Measurements from ENCODE around the gene SUSD5. TPM values are rescaled to one million over a fixed set of nuclear protein-coding genes. Genes with fewer than 3 reads are reported as not detected.

Gene SUSD5
- total and polyA plus RNA-seq, 2 of the 13 experiments (the other 11 are each of a cell fraction or from before 2014, with no cell fraction given), result not detected

GRCh38 chr3:33181229-33181628 lies 37.4 kb downstream of the SUSD5 start:
- peak; percentile 86 for DNase-seq (ENCODE audit: low spot score)
- intact Hi-C loops (cut with micrococcal nuclease; ENCODE audit: unreplicated experiment), result loop anchor here (10.0 kb wide), 1 partner anchor 94 kb away; the partner anchor contains the start of gene FBXL2
- no TSS peak for BruUV-seq (replicated peaks)
- no peak for FAIRE-seq
- Histone ChIP-seq H3K4me2 (ENCODE audit: low read depth, low read length) (peak overlapping the region; percentile 39), H3K4me3 (replicated peaks in 1 of 3; ENCODE audit: insufficient read depth in 1 of 3, low read depth in 2 of 3, low read length in 3 of 3) (no peak overlapping the region), H3K9me3 (ENCODE audit: low read length) (peaks cover 6% of the 10 kb centered on the region; the same call in 1 of the 2 replicates), H3K79me2 (ENCODE audit: insufficient read depth, low read length) (no peaks in the 10 kb centered on the region), H2AFZ (ENCODE audit: low read length) (peak overlapping the region; percentile 76), H3K27ac (ENCODE audit: extremely low read length, insufficient read depth, low read length) (peak overlapping the region; percentile 16), H3K36me3 (replicated peaks in 1 of 2; ENCODE audit: control insufficient read depth in 1 of 2, insufficient read depth in 2 of 2, low read length in 2 of 2) (no peaks in the 10 kb centered on the region), H3K4me1 (ENCODE audit: insufficient read depth, low read length) (peaks cover 30% of the 10 kb centered on the region), H4K20me1 (ENCODE audit: insufficient read depth, low read length) (no peaks in the 10 kb centered on the region), H3K27me3 (ENCODE audit: control insufficient read depth in 1 of 2, insufficient read depth in 2 of 2, low read length in 2 of 2) (no peaks in the 10 kb centered on the region), H3K9ac (ENCODE audit: insufficient read depth, low read depth, low read length) (no peak overlapping the region)
- CTCF ChIA-PET (ENCODE audit: low intra/inter-chr PET ratio, low total read pairs), result no interaction called here
- 12% methylated on average over 5 of the region's 5 CpGs for WGBS (ENCODE audit: low lambda C conversion rate)
- peak; percentile 94 for ATAC-seq
- in situ Hi-C loops (cut with HindIII; ENCODE audit: extremely low pct_ligation_motif_present, low pct_unique_long_range_greater_than_20kb), result no loop called here
- POLR2A ChIA-PET, result no interaction called here
- TF ChIP-seq ZNF574 (CRISPR knock-in tag; IDR thresholded peaks at IDR 0.05), result peak; percentile 53
- TF ChIP-seq MAX (IDR thresholded peaks at IDR 0.05), result peak; percentile 87
- TF ChIP-seq ATF3 (CRISPR knock-in tag; IDR thresholded peaks at IDR 0.05), result no peak
- no peak for TF ChIP-seq ZFP36L1 (CRISPR knock-in tag; IDR thresholded peaks at IDR 0.05)
- no peak for TF ChIP-seq ZNF660 (CRISPR knock-in tag; IDR thresholded peaks at IDR 0.05; ENCODE audit: borderline replicate concordance, low read depth)
- TF ChIP-seq GPBP1L1 (CRISPR knock-in tag; IDR thresholded peaks at IDR 0.05), result no peak
- TF ChIP-seq MYC (CRISPR knock-in tag; IDR thresholded peaks at IDR 0.05; ENCODE audit: borderline replicate concordance), result peak; percentile 83
- peak; percentile 58; the same call in 1 of the 2 replicates for TF ChIP-seq FOXJ3 (CRISPR knock-in tag; IDR thresholded peaks at IDR 0.05; ENCODE audit: borderline replicate concordance)
- peak; percentile 50; the same call in 1 of the 2 replicates for TF ChIP-seq AHDC1 (CRISPR knock-in tag; IDR thresholded peaks at IDR 0.05; ENCODE audit: borderline replicate concordance)
- no peak for TF ChIP-seq DNMT1 (CRISPR knock-in tag; IDR thresholded peaks at IDR 0.05)
- peak; percentile 36; the same call in 1 of the 2 replicates for TF ChIP-seq ZMYM4 (CRISPR knock-in tag; IDR thresholded peaks at IDR 0.05)
- peak; percentile 40; the same call in 1 of the 2 replicates for TF ChIP-seq MNT (IDR thresholded peaks at IDR 0.05)
